Upper lobe of left lung (tissue), 6 donors: ENCODE results near the gene KRT20. TPM values are rescaled to one million over a fixed set of nuclear protein-coding genes. Genes with fewer than 3 reads are reported as not detected.
A peak's percentile ranks its signal among the peaks of the same experiment; 100 is the strongest.
"Not testable (repeated sequence)": the region's sequence is repeated elsewhere in the genome, so short reads cannot be mapped to it uniquely, and the experiment has no call there.

ENCODE experiments used
- ATAC-seq, 2 donors: fragments of 200-7000 bp; cut with Tn5 transposase; one replicate each; pipeline ENCODE4 v1.9.1; 2022; ENCODE audit warnings: mild to moderate bottlenecking in 2 of 2, moderate library complexity in 2 of 2; ENCODE audit not compliant: low FRiP score in 2 of 2
- DNase-seq, 2 donors: peaks; one replicate each; pipeline ENCODE4 v3.0.0-alpha.2; 2019 to 2020
- H3K27ac ChIP-seq, 4 donors: fragments of 200-600 bp; sonication (generic); one replicate each; pipeline ENCODE4 v1.5.1; 2016 to 2019
- H3K27me3 ChIP-seq, 4 donors: fragments of 200-600 bp; sonication (generic); one replicate each; pipeline ENCODE4 v1.5.1; 2017 to 2019
- H3K36me3 ChIP-seq, 4 donors: fragments of 200-600 bp; sonication (generic); one replicate each; pipeline ENCODE4 v1.5.1; 2016 to 2019
- H3K4me1 ChIP-seq, 4 donors: fragments of 200-600 bp; sonication (generic); one replicate each; pipeline ENCODE4 v1.5.1; 2018 to 2019
- H3K4me3 ChIP-seq, 4 donors: fragments of 200-600 bp; sonication (generic); one replicate each; pipeline ENCODE4 v1.5.1; 2017 to 2019; ENCODE audit warnings: mild to moderate bottlenecking in 2 of 4, moderate library complexity in 1 of 4
- H3K9me3 ChIP-seq, 4 donors: fragments of 200-600 bp; sonication (generic); one replicate each; pipeline ENCODE4 v1.5.1; 2018 to 2019
- EP300 ChIP-seq, 4 donors: sonication (generic); formaldehyde crosslinking; IDR thresholded peaks; one replicate each; pipeline ENCODE4 v1.5.1; 2017; ENCODE audit warnings: antibody characterized with exemption in 4 of 4, control low read depth in 2 of 4
- POLR2A ChIP-seq, 4 donors: fragments of 450-650 bp; IDR thresholded peaks; one replicate each; pipeline ENCODE4 v1.5.1; 2016 to 2017; ENCODE audit warnings: antibody characterized with exemption in 4 of 4, mild to moderate bottlenecking in 2 of 4
- POLR2AphosphoS5 ChIP-seq, 2 donors: sonication (generic); formaldehyde crosslinking; IDR thresholded peaks; one replicate each; pipeline ENCODE4 v1.5.1; 2017; ENCODE audit warnings: antibody characterized with exemption in 2 of 2
- WGBS, 2 donors: methylation state at CpG; one replicate each; pipeline ENCODE4 v1.1.5; 2017 to 2018; 5-methylcytosine and 5-hydroxymethylcytosine counted together
- total RNA-seq, 6 donors: library from RNA; depleted of rRNA in 4 of 6; stranded (reverse); fragments of >200 nt in 4 of 6; gene quantifications; one replicate each; pipeline versions ENCODE4 v1.1.0 to v1.2.1, GENCODE V29; 2016 to 2021
- TF ChIP-seq, protein P1 (sequence below), 6 experiments: fragments of 450-650 bp in 4 of 6; fragments of 200-600 bp in 2 of 6; sonication (generic) in 2 of 6; IDR thresholded peaks; one replicate each; pipeline ENCODE4 v1.5.1; 2016 to 2019; ENCODE audit warnings: antibody characterized with exemption in 6 of 6
- donor health status: DM: no; HTN: no; CAD: no; lungs with moderate emphysema.
- donor health status: DM: no; HTN: yes; CAD: no; lungs with severe emphysema.

KRT20 gene
- total RNA-seq, 6 donors from 2014 or later = 0.31 to 0.37 TPM; not detected in 4

DNA sequence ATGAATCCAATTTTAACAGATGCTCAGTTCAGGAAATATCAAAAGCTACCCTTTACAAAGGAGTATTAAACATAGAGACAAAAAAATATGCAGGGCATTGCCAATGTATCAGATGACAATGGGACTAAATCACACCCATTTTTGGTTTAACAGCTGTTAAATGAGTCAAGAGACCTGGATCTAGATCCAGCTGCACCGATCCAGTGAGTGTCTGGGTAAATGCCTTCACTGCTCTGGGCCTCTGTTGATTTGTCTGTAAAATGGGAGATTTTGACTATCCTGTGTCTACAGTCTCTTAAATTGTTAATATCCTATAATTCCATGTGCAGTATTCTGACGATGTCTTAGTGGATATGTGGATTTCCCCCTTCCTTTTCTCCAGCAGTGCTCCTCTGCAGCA lies 36.0 kb upstream of the KRT20 start:
- DNase-seq (no peak), ATAC-seq (no peak)
- 79 to 86% methylated on average over 2 of the region's 2 CpGs for WGBS, 2 donors
- H3K9me3 ChIP-seq = no peaks in the 10 kb centered on the region
- no peaks in the 10 kb centered on the region for H3K36me3 ChIP-seq
- H3K27ac ChIP-seq = no peak overlapping the region
- H3K4me1 ChIP-seq = no peaks in the 10 kb centered on the region
- TF ChIP-seq, protein P1, sequence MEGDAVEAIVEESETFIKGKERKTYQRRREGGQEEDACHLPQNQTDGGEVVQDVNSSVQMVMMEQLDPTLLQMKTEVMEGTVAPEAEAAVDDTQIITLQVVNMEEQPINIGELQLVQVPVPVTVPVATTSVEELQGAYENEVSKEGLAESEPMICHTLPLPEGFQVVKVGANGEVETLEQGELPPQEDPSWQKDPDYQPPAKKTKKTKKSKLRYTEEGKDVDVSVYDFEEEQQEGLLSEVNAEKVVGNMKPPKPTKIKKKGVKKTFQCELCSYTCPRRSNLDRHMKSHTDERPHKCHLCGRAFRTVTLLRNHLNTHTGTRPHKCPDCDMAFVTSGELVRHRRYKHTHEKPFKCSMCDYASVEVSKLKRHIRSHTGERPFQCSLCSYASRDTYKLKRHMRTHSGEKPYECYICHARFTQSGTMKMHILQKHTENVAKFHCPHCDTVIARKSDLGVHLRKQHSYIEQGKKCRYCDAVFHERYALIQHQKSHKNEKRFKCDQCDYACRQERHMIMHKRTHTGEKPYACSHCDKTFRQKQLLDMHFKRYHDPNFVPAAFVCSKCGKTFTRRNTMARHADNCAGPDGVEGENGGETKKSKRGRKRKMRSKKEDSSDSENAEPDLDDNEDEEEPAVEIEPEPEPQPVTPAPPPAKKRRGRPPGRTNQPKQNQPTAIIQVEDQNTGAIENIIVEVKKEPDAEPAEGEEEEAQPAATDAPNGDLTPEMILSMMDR (IDR thresholded peaks at IDR 0.05) = no peak
- TF ChIP-seq POLR2A (IDR thresholded peaks at IDR 0.05) (no peak), POLR2AphosphoS5 (IDR thresholded peaks at IDR 0.05) (no peak), EP300 (IDR thresholded peaks at IDR 0.05) (no peak)
- H3K4me3 ChIP-seq = no peak overlapping the region
- H3K27me3 ChIP-seq = no peaks in the 10 kb centered on the region

DNA sequence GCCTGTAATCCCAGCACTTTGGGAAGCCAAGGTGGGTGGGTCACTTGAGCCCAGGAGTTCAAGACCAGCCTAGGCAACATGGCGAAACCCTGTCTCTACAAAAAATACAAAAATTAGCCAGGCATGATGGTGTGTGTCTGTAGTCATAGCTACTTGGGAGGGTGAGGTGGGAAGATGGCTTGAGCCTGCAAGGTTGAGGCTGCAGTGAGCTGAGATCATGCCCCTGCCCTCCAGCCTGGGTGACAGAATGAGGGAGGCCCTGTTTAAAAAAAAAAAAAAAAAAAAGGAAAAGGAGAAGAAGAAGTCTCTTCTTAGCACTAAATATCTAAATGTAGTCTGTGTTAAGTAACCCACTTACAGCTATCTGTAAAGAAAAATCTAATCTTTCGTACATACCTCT lies 32.1 kb upstream of the KRT20 start:
- ATAC-seq, H3K9me3 ChIP-seq: not testable (repeated sequence)

DNA sequence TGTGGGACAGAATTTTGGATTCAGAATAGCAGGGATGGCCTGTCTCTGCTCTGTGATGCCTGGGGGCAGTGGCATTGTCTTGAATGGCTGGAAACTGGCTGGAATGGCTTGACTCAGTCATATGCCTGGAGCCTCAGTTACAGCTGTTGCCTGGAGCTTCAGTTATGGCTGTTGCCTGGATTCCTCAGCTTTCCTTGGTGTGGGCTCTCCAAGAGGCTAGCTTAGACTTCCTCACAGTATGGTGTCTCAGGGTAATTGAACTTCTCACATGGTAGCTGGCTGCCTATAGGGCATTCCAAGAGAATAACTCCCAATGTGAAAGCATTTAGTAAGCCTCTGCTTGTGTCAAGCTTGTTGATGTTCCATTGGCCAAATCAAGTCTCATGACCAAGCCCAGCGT lies 31.3 kb upstream of the KRT20 start:
- ATAC-seq (no peak), DNase-seq (no peak)
- no peak overlapping the region for H3K27ac ChIP-seq
- 3 to 33% methylated on average over 1 of the region's 1 CpG for WGBS, 2 donors
- H3K9me3 ChIP-seq = no peaks in the 10 kb centered on the region
- H3K4me3 ChIP-seq = no peak overlapping the region
- H3K4me1 ChIP-seq = peaks cover 0 to 4% (median 0%) of the 10 kb centered on the region in 4 donors
- TF ChIP-seq POLR2A (IDR thresholded peaks at IDR 0.05) = no peak
- TF ChIP-seq POLR2AphosphoS5 (IDR thresholded peaks at IDR 0.05) = no peak
- TF ChIP-seq, protein P1 (IDR thresholded peaks at IDR 0.05) = no peak
- TF ChIP-seq EP300 (IDR thresholded peaks at IDR 0.05) = no peak
- H3K27me3 ChIP-seq = no peaks in the 10 kb centered on the region
- H3K36me3 ChIP-seq = no peaks in the 10 kb centered on the region

More for the DNA sequence above, 32.1 kb upstream of the KRT20 start:
- DNase-seq, H3K4me3 ChIP-seq, H3K27me3 ChIP-seq, H3K36me3 ChIP-seq, H3K4me1 ChIP-seq, H3K27ac ChIP-seq: not testable (repeated sequence)
- WGBS, 2 donors = 97 to 100% methylated on average over 2 of the region's 2 CpGs

DNA sequence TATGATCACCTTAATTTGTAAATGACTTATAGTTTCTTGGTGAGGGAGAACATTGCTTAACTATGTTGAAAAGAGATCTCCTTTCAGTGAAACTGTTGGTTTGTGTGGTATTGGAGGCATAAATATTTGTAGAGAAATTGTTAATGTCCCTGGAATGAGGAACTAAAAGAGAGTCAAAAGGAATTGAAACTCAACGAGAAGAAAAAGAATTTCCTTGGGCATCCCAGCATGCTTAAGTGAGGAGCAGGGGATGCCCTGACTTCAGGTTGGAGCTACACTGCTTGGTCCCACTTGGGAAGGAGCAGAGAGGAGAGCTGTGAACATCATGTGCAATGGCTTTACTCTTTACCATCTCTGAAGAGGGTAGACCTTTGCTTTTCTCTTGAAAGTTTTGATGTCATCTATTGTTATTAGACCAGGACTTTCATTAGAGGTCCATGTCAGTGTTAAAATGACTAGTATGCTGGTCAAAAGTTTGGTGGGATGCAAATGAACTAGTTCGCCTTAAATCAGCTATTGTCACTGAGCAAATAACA lies 30.7 kb upstream of the KRT20 start:
- Histone ChIP-seq H3K36me3 (no peaks in the 10 kb centered on the region), H3K4me1 (peaks cover 0 to 4% (median 0%) of the 10 kb centered on the region in 4 donors), H3K9me3 (no peaks in the 10 kb centered on the region), H3K4me3 (no peak overlapping the region), H3K27ac (no peak overlapping the region), H3K27me3 (no peaks in the 10 kb centered on the region)
- peak; percentile 15 to 59 for ATAC-seq
- no peak for DNase-seq
- WGBS, 2 donors = 51 to 64% methylated on average over 2 of the region's 2 CpGs
- TF ChIP-seq, protein P1 (IDR thresholded peaks at IDR 0.05) = no peak
- TF ChIP-seq EP300 (IDR thresholded peaks at IDR 0.05) (no peak), POLR2A (IDR thresholded peaks at IDR 0.05) (no peak), POLR2AphosphoS5 (IDR thresholded peaks at IDR 0.05) (no peak)

DNA sequence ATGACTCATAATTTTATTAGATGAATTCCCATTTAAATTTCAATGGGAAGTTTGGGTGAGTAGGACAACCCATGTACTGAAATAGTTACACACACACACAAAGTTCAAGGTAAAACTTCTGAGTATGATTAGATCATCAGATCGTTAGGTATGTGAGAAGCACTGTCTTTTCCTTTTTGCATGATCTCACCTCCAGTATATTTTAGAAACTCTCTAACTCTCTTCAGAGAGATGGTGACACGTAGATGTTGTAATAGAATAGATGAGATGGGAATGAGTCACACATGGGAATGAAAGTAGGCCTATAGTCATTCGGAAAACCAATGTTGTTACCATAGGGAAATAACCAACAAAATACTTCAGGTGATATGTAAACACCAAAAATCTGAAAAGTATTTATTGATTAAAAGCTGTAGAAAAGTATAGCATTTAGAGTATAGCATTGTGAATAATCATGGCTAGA lies 30.2 kb upstream of the KRT20 start:
- peaks cover 0 to 4% (median 1%) of the 10 kb centered on the region in 4 donors for H3K4me1 ChIP-seq
- H3K4me3 ChIP-seq = no peak overlapping the region
- TF ChIP-seq POLR2A (IDR thresholded peaks at IDR 0.05) (no peak), POLR2AphosphoS5 (IDR thresholded peaks at IDR 0.05) (no peak), EP300 (IDR thresholded peaks at IDR 0.05) (no peak)
- TF ChIP-seq, protein P1 (IDR thresholded peaks at IDR 0.05) = no peak
- no peaks in the 10 kb centered on the region for H3K27me3 ChIP-seq
- 34 to 52% methylated on average over 3 of the region's 3 CpGs for WGBS, 2 donors
- H3K9me3 ChIP-seq = no peaks in the 10 kb centered on the region
- DNase-seq = no peak
- no peaks in the 10 kb centered on the region for H3K36me3 ChIP-seq
- no peak overlapping the region for H3K27ac ChIP-seq
- ATAC-seq = peak in 1 of 2 donors; percentile 87
